NK-92 (cell line): Measurements from ENCODE around the gene CMIP.
"Not testable (repeated sequence)": the region's sequence is repeated elsewhere in the genome, so short reads cannot be mapped to it uniquely, and the experiment has no call there.

Source experiments
- DNase-seq: peaks from one replicate; lab custom pipeline; 2025; ENCODE audit not compliant: unreplicated experiment; lab: John Stamatoyannopoulos, UW

Gene CMIP

DNA sequence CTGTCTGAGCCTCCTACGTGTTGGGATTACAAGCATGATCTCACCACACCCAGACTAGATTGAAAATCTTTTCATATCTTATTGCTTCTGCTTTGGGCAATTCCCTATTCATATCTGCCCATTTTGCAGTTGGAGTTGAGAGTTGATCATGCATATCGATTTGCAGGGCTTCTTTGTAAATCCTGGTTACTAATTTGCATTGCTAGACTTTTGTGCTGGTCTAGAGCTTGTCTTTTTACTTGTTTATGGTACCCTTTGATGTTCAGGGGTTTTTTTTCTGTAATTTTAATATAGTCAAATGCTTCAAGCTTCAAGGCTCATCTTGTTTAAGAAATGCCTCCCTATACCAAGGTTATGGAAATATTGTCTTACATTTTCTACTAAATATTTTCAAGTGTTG is 23.5 kb upstream of the CMIP start:
- no peak for DNase-seq

DNA sequence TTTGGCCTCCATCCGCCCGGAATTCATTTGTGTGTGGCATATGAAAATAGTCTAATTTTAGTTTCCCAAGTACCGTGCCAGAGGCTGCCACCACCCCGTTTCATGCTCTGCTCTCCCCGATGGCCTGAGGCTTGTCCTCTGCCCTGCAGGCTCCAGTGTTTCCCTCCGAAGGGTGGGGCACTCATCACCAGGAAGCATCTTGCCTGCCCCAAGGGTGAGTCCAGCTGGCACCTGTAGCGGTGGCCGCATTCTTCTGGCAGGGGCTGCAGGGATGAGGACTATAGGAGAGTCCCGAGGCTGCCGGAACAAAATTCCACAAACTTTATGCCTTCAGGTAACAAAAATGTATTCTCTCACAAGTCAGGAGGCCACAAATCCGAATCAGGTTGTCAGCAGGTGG is 23.1 kb upstream of the CMIP start:
- DNase-seq = no peak

DNA sequence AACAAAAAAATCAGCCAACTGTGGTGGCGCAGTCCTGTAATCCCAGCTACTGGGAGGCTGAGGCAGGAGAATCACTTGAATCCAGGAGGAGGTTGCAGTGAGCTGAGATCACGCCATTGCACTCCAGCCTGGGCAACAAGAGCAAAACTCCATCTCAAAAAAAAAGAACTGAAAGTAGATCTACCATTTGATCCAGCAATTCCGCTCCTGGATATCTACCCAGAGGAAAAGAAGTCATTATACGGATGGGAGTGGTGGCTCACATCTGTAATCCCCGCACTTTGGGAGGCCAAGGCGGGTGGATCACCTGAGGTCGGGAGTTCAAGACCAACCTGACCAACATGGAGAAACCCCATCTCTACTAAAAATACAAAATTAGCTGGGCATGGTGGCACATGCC is 22.5 kb upstream of the CMIP start:
- not testable (repeated sequence) for DNase-seq

DNA sequence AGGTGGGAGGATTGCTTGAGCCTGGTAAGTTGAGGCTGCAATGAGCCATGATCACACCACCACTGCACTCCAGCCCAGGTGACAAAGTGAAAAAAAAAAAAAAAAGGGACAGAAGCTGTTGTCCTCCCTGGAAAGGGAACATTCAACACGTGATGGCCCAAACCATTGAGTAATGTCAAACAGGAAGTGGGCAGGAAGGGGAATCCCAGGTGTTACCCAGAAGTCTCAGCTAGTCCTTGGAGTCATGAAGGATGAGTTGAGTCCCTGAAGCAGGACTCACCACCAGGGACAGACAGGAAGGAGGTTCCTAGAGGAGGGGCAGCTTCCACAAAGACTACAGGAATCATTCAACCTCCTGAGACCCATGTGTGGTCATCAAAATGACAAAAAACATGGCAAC is 19.8 kb upstream of the CMIP start:
- no peak for DNase-seq

DNA sequence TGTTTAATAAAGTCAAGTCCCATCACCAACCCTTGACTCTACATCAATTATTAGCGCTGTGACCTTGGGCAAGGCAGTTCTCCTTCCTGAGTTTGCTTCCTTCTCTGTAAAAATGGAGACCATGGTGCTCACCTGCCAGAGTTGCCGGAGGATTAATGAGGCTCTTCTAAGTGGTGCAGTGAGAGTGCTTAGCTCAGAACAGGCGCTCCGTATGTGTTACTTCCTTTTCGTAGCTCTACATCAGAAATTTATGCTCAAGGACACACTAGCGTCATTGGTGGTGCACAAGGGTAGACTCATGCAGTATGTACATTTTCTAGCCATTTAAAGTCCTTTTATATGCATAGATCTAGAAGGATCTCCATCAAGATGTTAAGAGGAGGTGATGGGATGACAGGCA is 17.4 kb upstream of the CMIP start:
- no peak for DNase-seq

DNA sequence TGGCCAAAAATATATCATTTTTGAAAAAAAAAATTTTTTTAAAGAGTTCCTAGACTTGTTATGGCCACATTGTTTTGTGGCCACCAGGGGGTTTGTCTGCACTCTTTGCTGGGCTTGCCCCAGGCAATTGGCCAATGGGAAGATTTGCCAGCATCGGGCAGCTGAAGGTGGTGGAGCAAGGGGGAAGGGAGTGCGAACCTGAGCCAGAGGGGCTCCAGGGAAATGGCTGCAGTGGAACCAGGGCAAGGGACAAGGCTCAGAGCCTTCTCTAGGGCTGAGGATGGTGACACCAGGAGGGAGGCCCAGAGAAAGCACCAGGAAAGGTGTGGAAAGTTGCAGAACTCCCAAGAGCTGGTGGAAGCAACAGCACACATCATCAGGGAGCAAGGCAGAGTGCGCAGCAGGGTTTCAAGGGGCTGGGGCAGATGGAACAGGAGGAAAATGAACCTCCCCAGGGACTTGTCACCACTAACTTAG is 15.5 kb upstream of the CMIP start:
- no peak for DNase-seq

DNA sequence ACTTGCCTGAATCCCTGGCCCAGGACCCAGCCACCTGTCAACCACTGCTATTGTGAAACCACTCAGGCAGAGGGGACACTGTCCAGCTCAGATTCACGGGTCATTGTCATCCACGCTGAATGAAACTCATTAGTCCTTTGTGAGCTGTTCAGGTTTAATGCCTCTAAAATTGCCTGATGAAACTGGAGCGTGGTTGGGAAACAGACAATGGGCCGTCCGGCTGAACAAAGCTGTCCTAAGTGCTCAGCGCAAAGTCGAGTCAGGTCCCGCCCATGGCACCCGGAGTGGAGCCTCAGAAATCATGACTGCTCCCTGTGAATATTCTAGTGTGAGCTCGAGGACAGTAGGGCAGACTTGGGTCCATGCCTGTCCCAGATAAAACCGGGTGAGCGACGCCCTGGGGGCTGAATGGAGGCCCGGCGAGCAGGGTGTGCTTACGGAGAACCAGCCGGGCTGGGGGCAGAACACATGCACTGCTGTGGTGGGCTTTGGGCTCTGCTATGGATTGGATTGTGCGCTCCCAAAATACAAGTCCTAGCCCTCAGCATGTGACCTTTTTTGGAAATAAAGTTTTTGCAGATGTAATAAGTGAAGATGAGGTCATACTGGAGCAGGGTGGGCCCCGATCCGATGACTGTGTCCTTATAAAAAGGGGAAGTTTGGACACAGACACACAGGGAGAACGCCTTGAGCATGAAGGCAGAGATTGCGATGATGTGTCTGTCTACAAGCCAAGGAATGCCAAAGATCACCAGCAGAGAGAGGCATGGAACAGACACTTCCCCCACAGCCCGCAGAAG is 12.9 kb upstream of the CMIP start:
- no peak for DNase-seq

DNA sequence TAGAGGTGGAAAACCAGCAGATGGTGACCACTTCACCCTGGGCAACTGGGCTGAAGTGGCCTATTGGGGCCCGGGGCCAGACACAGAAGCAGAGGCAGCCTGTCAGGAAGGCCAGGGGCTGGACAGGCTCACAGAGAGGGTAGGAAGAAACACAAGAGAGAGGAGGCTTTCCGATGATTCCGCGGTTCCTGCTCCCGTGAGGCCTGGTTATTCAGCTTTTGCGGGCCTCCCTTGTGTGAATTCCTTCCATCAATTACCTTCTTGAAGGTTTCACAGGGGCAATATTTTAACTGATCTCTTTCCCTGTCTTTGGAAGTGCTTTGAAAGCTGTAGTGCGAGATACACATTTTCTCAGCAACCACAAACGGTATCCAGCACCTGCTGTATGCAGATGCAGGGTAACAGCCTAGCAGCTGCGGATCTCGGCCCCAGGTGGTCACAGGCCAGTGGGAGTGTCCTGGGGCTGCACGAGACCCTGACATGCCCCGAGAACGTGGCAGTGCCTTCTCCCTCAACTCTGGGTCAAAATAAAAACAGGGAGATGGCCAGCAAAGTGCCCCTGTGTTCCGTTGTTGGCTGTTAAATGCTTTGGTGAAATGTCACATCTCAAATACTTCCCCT is 11.6 kb upstream of the CMIP start:
- no peak for DNase-seq

DNA sequence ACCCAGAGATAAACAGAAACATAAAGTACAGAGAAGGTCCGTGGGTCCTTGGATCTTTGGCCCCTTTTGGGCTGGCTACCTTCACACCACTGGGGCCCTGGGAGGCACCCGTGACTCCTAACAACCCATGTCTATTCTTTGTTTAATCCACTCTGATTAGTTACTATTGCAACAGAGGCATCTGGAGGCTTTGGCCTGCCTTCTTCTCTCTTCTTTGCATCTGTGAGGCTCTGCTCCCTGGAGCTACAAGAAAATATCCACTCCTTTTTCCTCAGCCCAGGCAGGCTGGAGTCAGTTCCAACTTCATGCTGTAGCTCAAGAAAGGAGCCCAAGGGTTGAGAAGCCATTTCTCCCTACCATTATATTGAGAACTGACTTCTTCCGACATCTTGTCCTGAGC is 9.5 kb upstream of the CMIP start:
- no peak for DNase-seq

DNA sequence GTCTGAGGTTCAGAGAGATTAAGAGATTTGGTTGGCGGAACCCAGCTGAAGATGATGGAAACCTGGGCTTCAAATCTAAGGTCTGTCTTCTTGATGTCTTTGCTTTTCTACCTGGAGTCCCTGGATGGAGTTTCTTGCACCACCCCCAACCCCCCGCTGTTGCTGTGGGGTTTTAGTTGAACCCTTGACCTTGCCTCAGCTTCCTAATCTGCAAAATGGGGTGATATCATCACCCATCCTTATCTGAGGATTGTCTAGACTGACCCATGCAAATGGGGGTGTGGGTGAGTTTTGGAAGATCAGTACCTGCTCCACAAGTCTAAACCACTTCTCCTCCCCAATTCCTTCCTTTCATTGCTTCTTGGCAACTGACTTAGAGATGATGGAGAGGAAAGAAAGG is 9.0 kb upstream of the CMIP start:
- no peak for DNase-seq

DNA sequence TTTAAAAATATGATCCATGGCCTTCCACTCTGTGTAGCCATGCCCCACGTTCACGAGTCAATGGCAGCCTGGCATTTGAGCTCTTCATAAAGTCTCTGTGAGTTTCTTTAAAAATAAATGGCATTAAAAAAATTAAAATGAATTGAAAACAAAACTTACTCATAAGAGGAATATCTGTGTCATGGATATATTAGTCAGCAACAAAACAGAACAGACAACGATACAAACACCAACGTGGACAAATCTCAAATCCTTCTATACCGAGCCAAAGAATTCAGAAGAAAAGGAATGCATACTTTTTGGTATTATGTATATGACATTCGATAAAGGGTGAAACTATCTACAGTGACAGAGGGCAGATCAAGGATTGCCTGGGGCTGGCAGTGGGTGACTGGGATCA is 8.2 kb upstream of the CMIP start:
- DNase-seq = no peak

DNA sequence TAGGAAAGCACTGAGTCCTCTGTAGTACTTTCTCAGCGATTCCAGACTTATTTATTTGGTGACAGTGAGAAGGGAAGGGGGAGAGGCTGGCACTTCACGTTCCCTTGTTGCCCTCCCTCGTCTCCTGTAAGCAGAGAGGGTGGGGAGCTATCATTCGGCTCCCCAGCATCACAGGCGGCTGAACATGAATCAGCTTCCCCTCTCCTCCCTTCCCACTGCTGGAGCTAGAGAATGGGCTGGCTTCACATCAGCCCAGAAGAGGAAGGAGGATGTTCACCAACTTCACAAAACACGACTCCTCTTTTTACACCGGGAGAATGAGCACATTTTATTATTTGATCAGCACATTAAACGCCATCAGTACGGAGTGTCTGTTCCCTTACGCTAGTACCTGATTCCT is 6.7 kb upstream of the CMIP start:
- no peak for DNase-seq

DNA sequence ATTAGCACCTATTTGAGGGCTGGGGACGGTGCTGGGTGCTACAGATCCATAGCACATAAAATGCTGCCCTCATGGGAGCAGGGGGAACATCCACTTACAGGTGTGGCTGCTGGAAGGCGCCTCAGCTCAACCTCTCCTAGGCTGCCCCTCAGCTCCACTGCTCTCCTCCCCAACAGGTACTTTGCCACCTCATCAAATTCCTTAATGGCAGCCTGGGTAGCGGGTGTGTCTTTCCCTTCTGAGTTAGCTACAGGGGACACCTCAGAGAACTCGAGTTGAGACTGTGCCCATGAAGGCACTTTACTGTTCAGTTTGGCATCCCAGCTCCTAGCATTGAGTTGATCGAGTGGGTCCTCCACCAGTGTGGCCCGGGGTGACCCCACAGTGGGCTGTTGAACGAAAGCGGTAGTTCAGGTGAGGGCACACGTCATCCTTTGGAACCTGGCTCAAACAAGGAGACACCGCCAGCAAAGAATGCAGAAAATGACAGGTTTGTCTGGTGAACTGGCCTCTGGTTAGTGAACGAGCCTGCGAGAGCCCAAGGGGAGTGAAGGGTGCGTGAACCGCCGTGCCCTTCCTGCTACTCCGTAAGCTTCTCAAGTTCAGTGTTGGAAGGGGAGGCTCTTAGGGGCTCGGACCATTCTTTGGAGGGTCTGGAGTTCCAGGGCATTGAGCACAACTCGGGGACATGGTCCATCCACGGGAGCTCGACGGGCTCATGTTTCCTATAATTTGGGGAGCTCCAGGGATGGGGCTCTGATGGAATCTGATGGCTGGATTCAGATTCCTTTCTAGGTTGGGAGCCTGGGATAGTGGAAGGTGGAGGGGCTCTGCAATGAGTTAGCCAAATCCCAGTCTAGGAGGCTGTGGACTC is 3.5 kb upstream of the CMIP start:
- no peak for DNase-seq

DNA sequence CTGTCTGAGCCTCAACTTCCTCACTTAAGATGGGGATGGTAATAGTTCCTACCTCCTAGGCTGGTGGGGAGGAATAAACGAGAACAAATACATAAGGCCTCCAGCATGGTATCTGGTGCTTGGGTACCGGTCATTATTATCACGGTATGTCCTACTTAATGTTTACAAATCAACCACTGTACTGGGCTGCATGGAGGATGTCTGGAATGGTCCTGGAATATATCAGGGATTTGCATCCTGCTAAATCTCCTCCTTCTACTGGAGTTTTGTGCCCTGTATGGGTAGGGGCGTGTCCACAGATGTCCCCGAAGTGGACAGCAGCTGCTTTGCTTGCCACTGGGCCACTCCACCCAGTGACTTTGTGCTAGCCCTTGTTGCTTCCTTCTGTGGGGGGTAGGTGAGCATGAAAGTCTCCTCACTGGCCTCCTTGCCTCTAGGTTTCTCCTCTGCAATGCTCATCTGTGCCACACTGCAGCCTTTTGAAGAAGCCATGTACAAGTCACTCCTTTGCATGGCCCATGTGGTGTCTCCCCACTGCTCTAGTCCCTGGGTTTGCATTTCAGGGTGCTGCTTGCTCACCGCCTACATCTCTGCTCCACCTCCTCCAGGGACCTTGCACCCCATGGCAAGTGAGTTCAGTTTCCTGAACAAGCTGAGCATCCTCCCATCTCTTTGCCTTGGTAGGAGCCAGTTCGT is 2.2 kb upstream of the CMIP start:
- DNase-seq = no peak

DNA sequence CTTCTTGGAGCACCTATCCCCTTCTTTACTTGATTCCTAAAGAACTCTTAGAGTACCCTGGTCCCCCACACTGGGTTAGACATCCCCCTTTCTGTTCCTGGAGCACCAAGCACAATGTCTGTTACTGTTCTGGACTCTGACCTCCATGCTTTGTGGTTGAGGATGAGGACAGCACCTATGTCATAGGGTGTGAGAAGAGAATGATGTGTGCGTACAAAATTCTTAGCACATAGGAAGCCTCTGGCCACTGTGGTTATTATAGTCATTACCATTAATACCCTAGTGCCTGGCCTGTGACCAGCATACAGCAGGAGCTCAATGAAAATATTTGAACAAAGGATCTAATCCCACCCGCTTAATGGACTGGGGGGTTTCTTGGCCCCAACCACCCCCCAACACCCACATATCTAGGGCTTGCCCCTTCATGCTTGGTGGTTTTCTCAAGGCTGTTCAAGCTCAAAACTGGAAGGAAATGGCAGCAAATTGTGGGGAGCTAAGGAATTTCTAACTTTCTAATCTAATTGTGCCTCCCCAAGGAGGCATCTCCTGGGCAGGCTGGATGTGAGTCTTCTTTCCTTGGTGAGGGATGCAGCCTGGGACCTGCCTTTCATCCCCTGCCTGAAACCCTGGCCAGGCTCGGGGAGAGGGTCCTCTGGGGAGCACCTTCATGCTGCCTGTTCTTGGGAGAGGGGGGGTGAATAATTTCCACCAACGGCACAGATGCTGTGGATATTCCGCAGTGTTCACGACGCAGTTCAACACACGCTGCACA is 1.5 kb upstream of the CMIP start:
- DNase-seq = no peak

DNA sequence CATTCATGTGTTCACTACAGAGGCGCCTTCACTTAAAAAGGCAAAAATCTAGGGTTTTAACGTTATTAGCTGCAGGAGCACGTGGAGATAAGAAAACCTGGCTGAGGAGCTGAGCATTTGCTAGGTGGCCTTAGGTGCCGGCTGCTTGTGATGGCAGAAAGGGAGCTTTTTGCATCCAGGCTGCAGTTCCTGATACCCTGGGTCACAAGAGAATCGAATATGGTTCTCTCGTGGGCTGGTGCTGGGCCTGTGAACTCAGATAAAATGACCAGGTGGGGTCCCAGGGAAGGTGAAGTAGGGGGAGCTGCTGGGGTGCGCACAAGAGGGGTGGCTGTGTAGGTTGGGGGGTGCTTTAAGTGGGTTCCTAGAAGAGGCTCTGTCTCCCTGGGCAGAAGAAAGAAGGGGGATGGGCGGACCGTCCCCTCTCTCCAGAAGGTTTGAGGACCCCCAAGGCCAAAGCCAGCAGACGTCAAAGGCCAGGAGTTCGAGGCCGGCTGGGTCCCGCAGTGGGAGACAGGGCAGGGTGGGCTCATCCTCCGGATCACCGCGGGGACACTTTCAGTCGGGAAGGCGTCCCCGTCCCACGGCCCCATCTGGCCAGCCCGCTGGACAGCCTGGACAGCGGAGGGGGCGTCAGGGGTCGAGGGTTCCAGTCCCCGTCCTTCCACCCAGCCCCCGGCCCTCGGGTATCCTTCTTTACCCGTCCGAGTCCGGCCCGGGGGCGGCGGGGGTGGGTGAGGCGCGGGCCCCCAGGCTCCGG is 740 bp upstream of the CMIP start:
- DNase-seq = no peak

DNA sequence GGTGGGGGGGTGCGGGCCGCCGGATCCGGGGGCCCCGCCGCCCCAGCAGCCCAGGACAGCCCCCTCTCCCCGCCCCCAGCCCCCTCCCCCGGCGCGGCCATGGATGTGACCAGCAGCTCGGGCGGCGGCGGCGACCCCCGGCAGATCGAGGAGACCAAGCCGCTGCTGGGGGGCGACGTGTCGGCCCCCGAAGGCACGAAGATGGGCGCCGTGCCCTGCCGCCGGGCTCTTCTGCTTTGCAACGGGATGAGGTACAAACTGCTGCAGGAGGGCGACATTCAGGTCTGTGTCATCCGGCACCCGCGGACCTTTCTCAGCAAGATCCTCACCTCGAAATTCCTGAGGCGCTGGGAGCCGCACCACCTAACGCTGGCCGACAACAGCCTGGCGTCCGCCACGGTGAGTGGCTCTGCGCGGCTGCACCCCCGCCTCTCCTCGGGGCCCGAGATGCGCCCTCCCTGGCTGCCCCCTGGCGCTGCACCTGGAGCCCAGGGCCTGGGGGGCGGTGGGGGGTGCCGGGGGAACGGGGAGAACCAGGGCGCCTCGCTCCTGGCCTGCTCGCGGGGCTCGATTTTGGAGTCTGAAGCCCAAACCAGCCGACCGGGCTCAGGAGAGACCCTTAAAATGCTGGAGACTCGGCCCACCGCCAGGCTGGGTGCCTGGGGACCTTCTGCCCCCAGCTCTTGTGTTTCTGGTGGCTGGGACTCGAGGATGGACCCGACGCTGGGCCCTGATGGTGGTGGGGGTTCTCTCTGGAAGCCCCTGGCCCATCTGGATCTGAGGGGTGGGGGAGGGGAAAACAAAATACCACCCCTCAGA is 744 bp downstream of the CMIP start:
- no peak for DNase-seq

DNA sequence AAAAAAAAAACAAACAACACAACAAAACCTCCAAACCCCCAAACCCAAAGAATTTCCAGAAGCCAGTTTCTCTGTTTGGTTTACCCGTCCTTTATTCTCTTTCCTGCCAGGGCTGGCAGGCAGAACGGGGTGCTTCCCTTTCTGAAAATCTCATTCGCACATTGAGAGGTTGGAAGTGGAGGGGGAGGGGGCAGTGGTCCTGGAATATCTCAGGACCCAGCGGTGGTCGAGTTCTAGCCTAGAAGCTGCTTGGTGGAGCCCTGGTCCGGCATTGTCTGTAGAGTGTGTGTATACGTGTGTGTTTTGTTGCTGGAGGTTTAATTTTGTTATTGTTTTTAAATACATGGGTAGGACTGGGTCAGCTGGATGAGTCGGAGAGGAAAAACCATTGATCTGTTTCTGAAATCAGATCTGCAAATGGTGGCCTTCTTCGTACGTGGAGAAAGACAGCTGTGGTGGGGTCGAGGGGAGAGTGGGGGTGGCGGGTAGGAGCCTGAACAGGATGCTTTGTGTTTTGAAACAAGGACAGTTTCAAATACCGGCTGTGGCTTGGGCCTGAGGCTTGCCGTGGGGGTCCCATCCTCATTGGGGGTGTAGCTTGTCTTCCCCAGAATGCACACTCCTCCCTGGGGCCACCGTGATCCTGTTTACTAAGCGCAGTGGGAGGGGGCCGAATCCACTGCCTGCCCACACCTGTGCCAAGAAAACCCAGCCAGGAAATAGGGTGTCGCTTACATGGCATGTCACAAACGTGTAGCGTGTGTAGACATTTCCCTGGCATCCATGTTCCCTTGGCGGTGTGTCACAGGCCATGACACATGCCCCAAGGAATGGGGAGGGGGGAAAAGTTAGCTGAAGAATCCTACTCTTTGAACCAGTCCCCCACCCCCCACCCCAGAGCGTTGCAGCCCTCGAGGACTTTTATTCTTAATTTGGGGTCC is 1.6 kb downstream of the CMIP start:
- no peak for DNase-seq
